ENCODE data around the gene DYSF.

Gene DYSF

DNA sequence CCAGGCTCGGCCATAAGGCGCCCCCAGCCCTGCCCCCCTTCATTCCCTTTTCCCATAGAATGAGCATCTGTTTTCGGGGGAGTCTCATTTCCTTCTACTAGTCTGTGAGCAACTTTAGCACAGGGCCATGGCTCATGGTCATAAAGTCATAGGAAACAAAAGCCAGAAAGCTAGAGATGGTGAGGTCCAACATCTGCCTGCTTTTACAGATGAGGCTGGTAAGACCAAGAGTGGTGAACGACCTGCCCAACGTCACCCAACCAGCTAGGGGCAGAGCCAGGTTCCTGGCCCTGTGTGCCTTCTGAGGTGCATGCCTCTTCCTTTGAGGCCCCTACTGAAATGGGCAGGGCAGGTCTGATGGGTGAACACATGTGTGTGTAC is 212.7 kb downstream of the DYSF start:
- POLR2A ChIA-PET = no interaction called here
- CTCF ChIA-PET = no interaction called here
- TF ChIP-seq ZNF384 (IDR thresholded peaks at IDR 0.05) (no peak), CTBP1 (IDR thresholded peaks at IDR 0.05; ENCODE audit: borderline replicate concordance) (no peak), SUZ12 (IDR thresholded peaks at IDR 0.05) (no peak)
- no peak for DNase-seq (ENCODE audit: extremely low spot score)

DNA sequence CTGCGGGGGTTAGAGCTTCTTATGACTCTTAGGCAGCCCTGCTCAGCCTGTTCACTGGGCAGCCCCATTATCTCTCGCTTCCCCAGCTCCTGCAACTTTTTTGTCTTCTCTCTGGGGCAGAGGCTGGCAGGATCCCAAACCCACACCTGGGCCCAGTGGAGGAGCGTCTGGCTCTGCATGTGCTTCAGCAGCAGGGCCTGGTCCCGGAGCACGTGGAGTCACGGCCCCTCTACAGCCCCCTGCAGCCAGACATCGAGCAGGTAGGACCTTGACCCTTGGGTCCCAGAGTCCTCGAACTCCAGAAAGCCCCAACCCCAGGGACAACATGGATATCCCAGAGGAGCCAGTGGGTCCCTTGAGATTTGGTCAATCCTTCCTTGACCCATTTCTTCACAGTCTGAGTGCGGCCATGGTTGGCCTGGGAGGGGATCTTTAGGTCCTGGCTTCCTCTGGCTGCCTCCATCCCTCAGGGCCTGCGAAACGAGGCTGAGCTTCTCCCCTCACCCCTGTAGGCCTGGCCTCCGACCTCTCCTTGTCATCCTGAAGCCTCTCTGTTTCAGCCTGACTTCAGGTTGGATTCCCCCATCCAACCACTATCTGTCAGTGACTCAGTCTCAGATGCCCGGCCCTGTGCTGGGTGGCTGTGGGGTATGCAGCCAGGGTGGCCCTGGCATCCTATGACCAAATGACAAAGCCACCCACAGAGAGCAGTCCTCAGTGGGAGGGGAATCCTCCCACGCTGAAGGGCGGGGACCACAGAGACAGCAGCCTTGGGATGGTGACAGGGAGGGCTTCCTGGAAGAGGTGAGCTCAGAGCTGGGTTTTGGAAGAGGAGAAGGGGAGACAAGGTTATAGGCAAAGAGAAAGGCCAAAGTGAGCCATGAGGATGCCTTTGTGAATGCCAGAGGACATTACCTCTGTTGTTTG is 214.2 kb downstream of the DYSF start:
- no peak for DNase-seq (ENCODE audit: extremely low spot score)
- TF ChIP-seq FOXM1 (IDR thresholded peaks at IDR 0.05; ENCODE audit: borderline replicate concordance) = no peak
- TF ChIP-seq ARNT (IDR thresholded peaks at IDR 0.05) = no peak
- TF ChIP-seq SP1 (IDR thresholded peaks at IDR 0.05) = no peak
- TF ChIP-seq, protein P1, sequence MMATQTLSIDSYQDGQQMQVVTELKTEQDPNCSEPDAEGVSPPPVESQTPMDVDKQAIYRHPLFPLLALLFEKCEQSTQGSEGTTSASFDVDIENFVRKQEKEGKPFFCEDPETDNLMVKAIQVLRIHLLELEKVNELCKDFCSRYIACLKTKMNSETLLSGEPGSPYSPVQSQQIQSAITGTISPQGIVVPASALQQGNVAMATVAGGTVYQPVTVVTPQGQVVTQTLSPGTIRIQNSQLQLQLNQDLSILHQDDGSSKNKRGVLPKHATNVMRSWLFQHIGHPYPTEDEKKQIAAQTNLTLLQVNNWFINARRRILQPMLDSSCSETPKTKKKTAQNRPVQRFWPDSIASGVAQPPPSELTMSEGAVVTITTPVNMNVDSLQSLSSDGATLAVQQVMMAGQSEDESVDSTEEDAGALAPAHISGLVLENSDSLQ (IDR thresholded peaks at IDR 0.05) = no peak
- no peak for TF ChIP-seq BHLHE40 (IDR thresholded peaks at IDR 0.05; ENCODE audit: borderline replicate concordance)
- no peak for TF ChIP-seq NFRKB (IDR thresholded peaks at IDR 0.05)
- TF ChIP-seq TARDBP (IDR thresholded peaks at IDR 0.05) = no peak
- no peak for TF ChIP-seq CTBP1 (IDR thresholded peaks at IDR 0.05; ENCODE audit: borderline replicate concordance)
- TF ChIP-seq FOXK2 (IDR thresholded peaks at IDR 0.05) = no peak
- TF ChIP-seq FOXA1 (IDR thresholded peaks at IDR 0.05) = no peak
- TF ChIP-seq LEF1 (IDR thresholded peaks at IDR 0.05; ENCODE audit: borderline replicate concordance) = no peak
- TF ChIP-seq HDGF (IDR thresholded peaks at IDR 0.05; ENCODE audit: borderline replicate concordance) = no peak
- TF ChIP-seq SUZ12 (IDR thresholded peaks at IDR 0.05) = no peak
- no peak for TF ChIP-seq L3MBTL2 (conservative IDR thresholded peaks at IDR 0.05)
- ChIA-PET POLR2A (no interaction called here), CTCF (no interaction called here)

DNA sequence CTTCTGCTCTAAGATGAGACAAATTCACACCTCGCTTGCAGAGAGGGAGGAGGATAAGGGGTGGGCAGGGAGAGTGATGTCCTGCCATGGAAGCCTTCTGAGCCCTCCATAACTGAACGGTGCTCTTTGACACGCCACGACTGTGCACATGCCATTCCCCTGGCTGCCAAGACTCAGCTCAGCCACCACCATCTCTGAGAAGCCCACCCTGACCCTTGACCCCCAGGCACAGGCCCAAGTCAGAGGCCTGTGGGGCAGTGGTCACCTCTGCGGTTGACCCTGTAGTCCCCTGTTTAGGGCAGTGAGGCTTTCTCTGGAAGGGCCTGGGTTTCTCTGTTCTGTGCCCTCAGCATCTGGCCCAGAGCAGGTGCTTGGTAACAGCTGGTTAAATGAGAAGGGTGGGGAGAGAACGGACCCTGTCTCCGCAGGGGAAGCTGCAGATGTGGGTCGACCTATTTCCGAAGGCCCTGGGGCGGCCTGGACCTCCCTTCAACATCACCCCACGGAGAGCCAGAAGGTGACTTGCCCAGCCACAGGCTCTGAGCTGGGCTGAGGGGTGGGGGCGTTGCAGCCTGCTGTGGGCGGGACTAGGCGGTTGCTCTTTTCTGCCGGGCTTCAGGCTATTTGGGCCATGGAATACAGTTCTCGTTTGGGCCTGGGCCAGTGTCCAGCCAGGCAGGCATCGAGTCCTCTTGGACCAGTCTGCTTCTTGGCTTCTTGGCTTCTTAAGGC is 215.1 kb downstream of the DYSF start:
- no peak for DNase-seq (ENCODE audit: extremely low spot score)
- CTCF ChIA-PET = no interaction called here
- TF ChIP-seq HDGF (IDR thresholded peaks at IDR 0.05; ENCODE audit: borderline replicate concordance) (no peak), ARNT (IDR thresholded peaks at IDR 0.05) (no peak), SUZ12 (IDR thresholded peaks at IDR 0.05) (no peak), FOXM1 (IDR thresholded peaks at IDR 0.05; ENCODE audit: borderline replicate concordance) (no peak)
- POLR2A ChIA-PET = no interaction called here

DNA sequence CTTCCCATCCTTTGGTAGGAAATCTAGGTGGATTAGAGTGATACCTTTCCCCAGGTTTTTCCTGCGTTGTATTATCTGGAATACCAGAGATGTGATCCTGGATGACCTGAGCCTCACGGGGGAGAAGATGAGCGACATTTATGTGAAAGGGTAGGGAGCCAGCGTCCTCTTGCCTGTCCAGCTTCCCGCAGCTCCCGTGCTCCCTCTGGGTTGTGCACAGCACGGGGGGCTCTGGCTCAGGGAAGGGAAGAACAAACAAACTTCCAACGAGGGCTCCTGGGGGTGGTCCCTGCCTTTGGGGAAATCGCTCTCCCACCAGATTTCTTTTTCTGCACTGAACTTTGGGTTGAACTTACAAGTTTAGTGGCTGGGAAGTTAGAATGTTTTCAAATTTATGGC is 215.7 kb downstream of the DYSF start:
- ChIA-PET CTCF (no interaction called here), POLR2A (no interaction called here)
- no peak for DNase-seq (ENCODE audit: extremely low spot score)
- TF ChIP-seq CTBP1 (IDR thresholded peaks at IDR 0.05; ENCODE audit: borderline replicate concordance) (no peak), ARNT (IDR thresholded peaks at IDR 0.05) (no peak), ELF4 (IDR thresholded peaks at IDR 0.05) (no peak), SP1 (IDR thresholded peaks at IDR 0.05) (no peak), FOXM1 (IDR thresholded peaks at IDR 0.05; ENCODE audit: borderline replicate concordance) (no peak), SUZ12 (IDR thresholded peaks at IDR 0.05) (no peak), LEF1 (IDR thresholded peaks at IDR 0.05; ENCODE audit: borderline replicate concordance) (no peak), NFRKB (IDR thresholded peaks at IDR 0.05) (no peak), ZNF384 (IDR thresholded peaks at IDR 0.05) (no peak), L3MBTL2 (conservative IDR thresholded peaks at IDR 0.05) (no peak), FOXA1 (IDR thresholded peaks at IDR 0.05) (no peak), TARDBP (IDR thresholded peaks at IDR 0.05) (no peak)
- TF ChIP-seq, protein P1 (IDR thresholded peaks at IDR 0.05) = no peak

DNA sequence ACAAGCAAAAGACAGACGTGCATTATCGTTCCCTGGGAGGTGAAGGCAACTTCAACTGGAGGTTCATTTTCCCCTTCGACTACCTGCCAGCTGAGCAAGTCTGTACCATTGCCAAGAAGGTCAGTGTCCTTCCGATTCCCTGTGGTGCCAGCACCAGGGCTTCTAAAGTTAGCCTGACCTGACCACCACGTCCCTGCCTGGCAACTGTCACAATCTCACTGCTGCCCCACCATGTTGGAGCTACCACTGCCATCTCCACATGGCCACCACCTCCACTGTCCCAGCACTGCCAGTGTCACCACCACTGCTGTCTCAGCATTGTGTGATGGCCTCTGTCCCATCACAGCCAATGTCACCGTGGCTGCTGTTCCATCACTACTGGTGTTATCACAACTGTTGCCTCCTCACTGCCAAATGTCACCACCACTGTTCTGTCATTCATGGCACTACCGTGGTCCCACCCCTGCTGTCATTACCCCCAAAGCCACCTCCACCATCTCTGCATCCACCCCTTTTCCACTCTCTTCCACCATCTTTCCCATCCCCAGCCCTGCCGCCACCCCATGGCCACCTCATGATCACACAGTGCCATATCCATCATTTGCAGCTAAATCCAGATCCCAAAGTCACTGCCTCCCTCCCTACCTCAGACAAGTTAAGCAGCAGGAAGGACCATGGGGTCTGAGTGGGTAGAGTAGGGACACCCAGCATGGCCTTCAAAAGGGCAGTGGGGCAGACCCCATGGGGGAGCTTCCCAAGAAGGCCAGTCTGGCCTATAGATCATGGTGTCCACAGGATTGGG is 216.5 kb downstream of the DYSF start:
- CTCF ChIA-PET = no interaction called here
- no peak for DNase-seq (ENCODE audit: extremely low spot score)
- TF ChIP-seq L3MBTL2 (conservative IDR thresholded peaks at IDR 0.05) (no peak), SUZ12 (IDR thresholded peaks at IDR 0.05) (no peak), LEF1 (IDR thresholded peaks at IDR 0.05; ENCODE audit: borderline replicate concordance) (no peak), FOXM1 (IDR thresholded peaks at IDR 0.05; ENCODE audit: borderline replicate concordance) (no peak), BHLHE40 (IDR thresholded peaks at IDR 0.05; ENCODE audit: borderline replicate concordance) (no peak), TARDBP (IDR thresholded peaks at IDR 0.05) (no peak), FOXA1 (IDR thresholded peaks at IDR 0.05) (no peak), HDGF (IDR thresholded peaks at IDR 0.05; ENCODE audit: borderline replicate concordance) (no peak), CTBP1 (IDR thresholded peaks at IDR 0.05; ENCODE audit: borderline replicate concordance) (no peak), ELF4 (IDR thresholded peaks at IDR 0.05) (no peak), SP1 (IDR thresholded peaks at IDR 0.05) (no peak), NFRKB (IDR thresholded peaks at IDR 0.05) (no peak)
- TF ChIP-seq, protein P1 (IDR thresholded peaks at IDR 0.05) = no peak
- POLR2A ChIA-PET = no interaction called here
